Neutrophil (primary cell): ENCODE data around the gene GAB1.

Source experiments
- H3K27ac ChIP-seq: fragments of 200-600 bp; sonication (generic); 2 replicates; pipeline ENCODE4 v1.5.1; 2016; ENCODE audit warnings: mild to moderate bottlenecking, moderate library complexity
- H3K27me3 ChIP-seq: fragments of 200-600 bp; sonication (generic); 2 replicates; pipeline ENCODE4 v1.6.0; 2016; ENCODE audit warnings: mild to moderate bottlenecking
- H3K36me3 ChIP-seq: fragments of 200-600 bp; sonication (generic); 2 replicates; pipeline ENCODE4 v1.5.1; 2017
- H3K4me1 ChIP-seq, 2 experiments: fragments of 200-600 bp in 1 of 2; sonication (generic) in 1 of 2; 1 replicate in 1 of 2; 2 replicates in 1 of 2; pipeline versions ENCODE4 v1.5.1 to v1.6.1; 2013 to 2016; ENCODE audit warnings: low read depth in 1 of 2, low read length in 1 of 2, mild to moderate bottlenecking in 1 of 2, moderate library complexity in 1 of 2; ENCODE audit not compliant: control insufficient read depth in 1 of 2, insufficient read depth in 1 of 2
- H3K4me3 ChIP-seq, 2 experiments: fragments of 200-600 bp in 1 of 2; sonication (generic) in 1 of 2; 1 replicate in 1 of 2; 2 replicates in 1 of 2; pipeline ENCODE4 v1.5.1; 2013 to 2016; ENCODE audit warnings: low read depth in 1 of 2, low read length in 1 of 2, mild to moderate bottlenecking in 1 of 2, moderate library complexity in 1 of 2
- H3K9me3 ChIP-seq: fragments of 200-600 bp; sonication (generic); 2 replicates; pipeline ENCODE4 v1.5.1; 2016
- CTCF ChIP-seq: fragments of 200-600 bp; sonication (generic); IDR thresholded peaks from 2 replicates; pipeline ENCODE4 v1.5.1; 2016; ENCODE audit warnings: antibody characterized with exemption

The GAB1 gene

GRCh38 chr4:143292858-143293257, 43.8 kb upstream of the GAB1 start:
- Histone ChIP-seq H3K36me3 (no peaks in the 10 kb centered on the region), H3K4me1 (no peaks in the 10 kb centered on the region), H3K9me3 (no peaks in the 10 kb centered on the region), H3K4me3 (no peak overlapping the region), H3K27me3 (no peaks in the 10 kb centered on the region), H3K27ac (no peak overlapping the region)
- no peak for TF ChIP-seq CTCF

- Histone ChIP-seq H3K27me3 (no peaks in the 10 kb centered on the region), H3K4me1 (no peaks in the 10 kb centered on the region), H3K9me3 (no peaks in the 10 kb centered on the region), H3K27ac (no peak overlapping the region), H3K4me3 (no peak overlapping the region), H3K36me3 (no peaks in the 10 kb centered on the region)
- no peak for TF ChIP-seq CTCF
These were observed 42.4 kb upstream of the GAB1 start for GRCh38 chr4:143294310-143294709.

- Histone ChIP-seq H3K36me3 (no peaks in the 10 kb centered on the region), H3K27ac (no peak overlapping the region), H3K4me1 (no peaks in the 10 kb centered on the region), H3K27me3 (no peaks in the 10 kb centered on the region), H3K9me3 (no peaks in the 10 kb centered on the region), H3K4me3 (no peak overlapping the region)
- TF ChIP-seq CTCF, result no peak
These were observed 41.9 kb upstream of the GAB1 start for GRCh38 chr4:143294710-143295275.

- H3K27ac ChIP-seq, result no peak overlapping the region
- no peaks in the 10 kb centered on the region for H3K4me1 ChIP-seq
- H3K27me3 ChIP-seq, result no peaks in the 10 kb centered on the region
- H3K4me3 ChIP-seq, result no peak overlapping the region
- H3K36me3 ChIP-seq, result no peaks in the 10 kb centered on the region
- TF ChIP-seq CTCF, result no peak
- no peaks in the 10 kb centered on the region for H3K9me3 ChIP-seq
These were observed 40.1 kb upstream of the GAB1 start for GRCh38 chr4:143296397-143297067.

- Histone ChIP-seq H3K9me3 (no peaks in the 10 kb centered on the region), H3K4me3 (no peak overlapping the region), H3K36me3 (no peaks in the 10 kb centered on the region), H3K27ac (no peak overlapping the region), H3K27me3 (no peaks in the 10 kb centered on the region), H3K4me1 (no peaks in the 10 kb centered on the region)
- no peak for TF ChIP-seq CTCF
These were observed 35.8 kb upstream of the GAB1 start for GRCh38 chr4:143300860-143301259.
